ENCODE results near the gene RAB34. TPM values are rescaled to one million over a fixed set of nuclear protein-coding genes. Genes with fewer than 3 reads are reported as not detected.

The RAB34 gene
- total RNA-seq, 2 donors from 2014 or later, result 6.2 to 14.0 TPM

DNA sequence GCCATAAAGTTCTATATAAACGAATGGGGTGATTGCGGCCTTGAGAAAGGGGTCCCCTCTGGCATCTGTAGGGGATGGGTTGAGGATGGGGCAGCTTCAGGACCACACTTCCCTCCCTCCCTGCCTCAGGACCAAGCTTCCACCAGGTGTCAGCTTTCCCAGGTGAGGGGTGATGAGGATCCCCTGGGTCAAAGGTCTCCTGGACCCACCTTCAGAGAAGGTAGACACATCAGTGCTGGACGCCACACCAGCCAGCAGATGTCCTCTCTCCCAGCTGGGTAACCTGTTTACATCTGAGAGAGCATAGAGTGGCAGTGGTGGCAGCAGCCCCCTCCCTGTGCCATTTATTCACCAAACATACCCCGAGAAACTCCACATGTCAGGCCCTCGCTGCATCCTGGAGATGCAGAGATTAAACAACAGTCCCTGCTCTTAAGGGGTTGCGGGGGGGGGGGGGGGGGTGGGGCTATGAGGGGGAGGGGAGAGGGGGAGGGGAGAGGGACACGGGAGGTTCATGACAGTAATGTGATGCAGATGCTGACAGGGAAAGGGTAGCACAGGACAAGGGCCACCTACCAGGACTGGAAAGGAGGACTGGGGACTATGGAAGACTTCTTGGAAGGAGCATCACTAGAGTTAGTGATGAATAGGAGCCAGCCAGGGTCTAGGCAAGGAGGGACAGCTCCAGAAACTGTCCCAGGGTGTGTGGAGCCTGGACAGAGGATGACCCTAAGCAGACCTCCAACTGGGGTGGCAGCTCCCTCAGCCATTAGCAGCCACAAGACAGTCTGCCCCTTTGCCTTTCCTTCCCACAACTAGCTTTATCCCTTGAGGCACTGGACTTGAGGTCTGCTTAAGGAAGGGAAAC lies 11.0 kb downstream of the RAB34 start:
- TF ChIP-seq, protein P1, sequence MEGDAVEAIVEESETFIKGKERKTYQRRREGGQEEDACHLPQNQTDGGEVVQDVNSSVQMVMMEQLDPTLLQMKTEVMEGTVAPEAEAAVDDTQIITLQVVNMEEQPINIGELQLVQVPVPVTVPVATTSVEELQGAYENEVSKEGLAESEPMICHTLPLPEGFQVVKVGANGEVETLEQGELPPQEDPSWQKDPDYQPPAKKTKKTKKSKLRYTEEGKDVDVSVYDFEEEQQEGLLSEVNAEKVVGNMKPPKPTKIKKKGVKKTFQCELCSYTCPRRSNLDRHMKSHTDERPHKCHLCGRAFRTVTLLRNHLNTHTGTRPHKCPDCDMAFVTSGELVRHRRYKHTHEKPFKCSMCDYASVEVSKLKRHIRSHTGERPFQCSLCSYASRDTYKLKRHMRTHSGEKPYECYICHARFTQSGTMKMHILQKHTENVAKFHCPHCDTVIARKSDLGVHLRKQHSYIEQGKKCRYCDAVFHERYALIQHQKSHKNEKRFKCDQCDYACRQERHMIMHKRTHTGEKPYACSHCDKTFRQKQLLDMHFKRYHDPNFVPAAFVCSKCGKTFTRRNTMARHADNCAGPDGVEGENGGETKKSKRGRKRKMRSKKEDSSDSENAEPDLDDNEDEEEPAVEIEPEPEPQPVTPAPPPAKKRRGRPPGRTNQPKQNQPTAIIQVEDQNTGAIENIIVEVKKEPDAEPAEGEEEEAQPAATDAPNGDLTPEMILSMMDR (IDR thresholded peaks at IDR 0.05), result no peak
- Histone ChIP-seq H3K4me1 (no peaks in the 10 kb centered on the region), H3K27ac (no peak overlapping the region), H3K4me3 (no peak overlapping the region), H3K27me3 (no peaks in the 10 kb centered on the region), H3K36me3 (peaks cover under 1% of the 10 kb centered on the region), H3K9ac (ENCODE audit: low read depth in 2 of 2, low read length in 2 of 2) (no peak overlapping the region), H3K9me3 (no peaks in the 10 kb centered on the region)
- no peak for DNase-seq
- intact Hi-C loops (cut with DNase I), result no loop called here

GRCh38 chr17:28705728-28706334 lies 11.8 kb downstream of the RAB34 start:
- TF ChIP-seq, protein P1 (IDR thresholded peaks at IDR 0.05), result no peak
- no peak overlapping the region for H3K9ac ChIP-seq (ENCODE audit: low read depth in 2 of 2, low read length in 2 of 2)
- H3K36me3 ChIP-seq, result peaks cover 6% of the 10 kb centered on the region

DNA sequence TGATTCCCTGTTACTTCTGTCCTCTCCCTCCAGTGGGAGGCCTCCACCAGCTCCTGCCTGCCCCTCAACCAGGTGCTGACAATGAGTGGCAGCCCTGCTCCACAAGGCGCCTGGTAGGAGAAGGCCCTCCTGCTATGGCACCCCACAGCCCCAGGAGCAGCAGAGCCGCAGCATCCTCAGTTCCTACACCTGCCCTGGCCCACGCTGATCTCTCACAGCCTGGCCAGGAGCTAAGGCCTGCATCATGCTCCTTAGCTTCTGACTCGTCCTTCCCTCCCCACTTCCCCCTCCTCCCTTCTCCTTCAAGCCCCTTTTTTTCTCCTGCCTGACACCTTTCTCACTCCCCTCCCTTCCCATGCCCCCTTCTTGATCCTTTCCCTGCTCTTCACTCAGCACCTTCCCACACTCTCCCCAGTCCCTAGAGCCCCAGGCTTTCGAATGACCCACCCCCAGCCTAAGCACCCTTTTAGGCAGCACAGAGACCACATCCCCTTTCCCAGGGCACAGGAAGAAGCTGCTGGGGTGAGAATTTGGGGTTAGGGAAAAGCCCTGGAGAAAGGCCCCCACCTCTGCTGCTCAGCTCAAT lies 12.5 kb downstream of the RAB34 start:
- intact Hi-C loops (cut with DNase I), result no loop called here
- no peaks in the 10 kb centered on the region for H3K9me3 ChIP-seq
- TF ChIP-seq, protein P1 (IDR thresholded peaks at IDR 0.05), result no peak

More at GRCh38 chr17:28705728-28706334, 11.8 kb downstream of the RAB34 start:
- H3K4me3 ChIP-seq, result no peak overlapping the region
- H3K9me3 ChIP-seq, result no peaks in the 10 kb centered on the region
- H3K27ac ChIP-seq, result no peak overlapping the region
- DNase-seq, result no peak
- intact Hi-C loops (cut with DNase I), result no loop called here
- H3K4me1 ChIP-seq, result no peaks in the 10 kb centered on the region
- no peaks in the 10 kb centered on the region for H3K27me3 ChIP-seq

GRCh38 chr17:28704219-28704858 lies 13.3 kb downstream of the RAB34 start:
- H3K27ac ChIP-seq, result no peak overlapping the region
- H3K36me3 ChIP-seq, result peaks cover 21% of the 10 kb centered on the region
- TF ChIP-seq, protein P1 (IDR thresholded peaks at IDR 0.05), result no peak
- no peaks in the 10 kb centered on the region for H3K4me1 ChIP-seq
- H3K9ac ChIP-seq (ENCODE audit: low read depth in 2 of 2, low read length in 2 of 2), result no peak overlapping the region
- no peaks in the 10 kb centered on the region for H3K27me3 ChIP-seq
- DNase-seq, result no peak
- no peaks in the 10 kb centered on the region for H3K9me3 ChIP-seq
- intact Hi-C loops (cut with DNase I), result no loop called here
- H3K4me3 ChIP-seq, result no peak overlapping the region

More for the DNA sequence above, 12.5 kb downstream of the RAB34 start:
- Histone ChIP-seq H3K4me1 (no peaks in the 10 kb centered on the region), H3K27me3 (no peaks in the 10 kb centered on the region), H3K27ac (no peak overlapping the region), H3K4me3 (no peak overlapping the region), H3K36me3 (peaks cover 12% of the 10 kb centered on the region), H3K9ac (ENCODE audit: low read depth in 2 of 2, low read length in 2 of 2) (no peak overlapping the region)
- no peak for DNase-seq

GRCh38 chr17:28703552-28704218 lies 14.0 kb downstream of the RAB34 start:
- H3K9me3 ChIP-seq, result no peaks in the 10 kb centered on the region
- no peak for DNase-seq
- no peaks in the 10 kb centered on the region for H3K4me1 ChIP-seq
- no peak overlapping the region for H3K4me3 ChIP-seq
- H3K27me3 ChIP-seq, result no peaks in the 10 kb centered on the region
- TF ChIP-seq, protein P1 (IDR thresholded peaks at IDR 0.05), result no peak
- H3K9ac ChIP-seq (ENCODE audit: low read depth in 2 of 2, low read length in 2 of 2), result no peak overlapping the region
- H3K27ac ChIP-seq, result no peak overlapping the region
- H3K36me3 ChIP-seq, result peaks cover 23% of the 10 kb centered on the region
- intact Hi-C loops (cut with DNase I), result no loop called here

Measured in colonic mucosa (tissue), 4 donors.